ENCODE results near the gene PCDHGB7.
"Not testable (repeated sequence)": the region's sequence is repeated elsewhere in the genome, so short reads cannot be mapped to it uniquely, and the experiment has no call there.

The PCDHGB7 gene

DNA sequence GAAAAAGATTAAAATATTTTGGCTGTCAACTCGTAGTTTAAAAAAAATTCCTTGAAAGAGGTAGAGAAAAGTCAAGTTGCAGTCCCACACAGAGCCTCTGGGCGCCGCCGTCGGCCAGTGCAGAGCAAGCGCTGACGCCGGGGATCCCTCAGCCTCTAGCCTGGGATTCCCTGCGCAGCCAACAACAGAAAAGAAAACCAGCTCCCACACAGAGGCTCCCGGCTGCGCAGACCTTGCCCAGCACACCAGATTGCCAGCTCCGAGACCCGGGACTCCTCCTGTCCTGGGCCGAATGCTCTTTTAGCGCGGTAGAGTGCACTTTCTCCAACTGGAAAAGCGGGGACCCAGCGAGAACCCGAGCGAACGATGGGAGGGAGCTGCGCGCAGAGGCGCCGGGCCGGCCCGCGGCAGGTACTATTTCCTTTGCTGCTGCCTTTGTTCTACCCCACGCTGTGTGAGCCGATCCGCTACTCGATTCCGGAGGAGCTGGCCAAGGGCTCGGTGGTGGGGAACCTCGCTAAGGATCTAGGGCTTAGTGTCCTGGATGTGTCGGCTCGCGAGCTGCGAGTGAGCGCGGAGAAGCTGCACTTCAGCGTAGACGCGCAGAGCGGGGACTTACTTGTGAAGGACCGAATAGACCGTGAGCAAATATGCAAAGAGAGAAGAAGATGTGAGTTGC, at the start of gene PCDHGB7:
Gene PCDHGB7, plus strand, starts transcription at position 184 of the 679 bp plus-strand sequence. Its CDS starts 183 bp downstream, at position 367.
- DNase-seq (ENCODE audit: low spot score): peak; percentile 83
- TF ChIP-seq, protein P1, sequence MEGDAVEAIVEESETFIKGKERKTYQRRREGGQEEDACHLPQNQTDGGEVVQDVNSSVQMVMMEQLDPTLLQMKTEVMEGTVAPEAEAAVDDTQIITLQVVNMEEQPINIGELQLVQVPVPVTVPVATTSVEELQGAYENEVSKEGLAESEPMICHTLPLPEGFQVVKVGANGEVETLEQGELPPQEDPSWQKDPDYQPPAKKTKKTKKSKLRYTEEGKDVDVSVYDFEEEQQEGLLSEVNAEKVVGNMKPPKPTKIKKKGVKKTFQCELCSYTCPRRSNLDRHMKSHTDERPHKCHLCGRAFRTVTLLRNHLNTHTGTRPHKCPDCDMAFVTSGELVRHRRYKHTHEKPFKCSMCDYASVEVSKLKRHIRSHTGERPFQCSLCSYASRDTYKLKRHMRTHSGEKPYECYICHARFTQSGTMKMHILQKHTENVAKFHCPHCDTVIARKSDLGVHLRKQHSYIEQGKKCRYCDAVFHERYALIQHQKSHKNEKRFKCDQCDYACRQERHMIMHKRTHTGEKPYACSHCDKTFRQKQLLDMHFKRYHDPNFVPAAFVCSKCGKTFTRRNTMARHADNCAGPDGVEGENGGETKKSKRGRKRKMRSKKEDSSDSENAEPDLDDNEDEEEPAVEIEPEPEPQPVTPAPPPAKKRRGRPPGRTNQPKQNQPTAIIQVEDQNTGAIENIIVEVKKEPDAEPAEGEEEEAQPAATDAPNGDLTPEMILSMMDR (IDR thresholded peaks at IDR 0.05; ENCODE audit: extremely low read depth, insufficient read depth, missing control alignments): peak; percentile 92
- in situ Hi-C loops (cut with MboI; ENCODE audit: low pct_unique_long_range_greater_than_20kb, low sequenced_read_pairs, unreplicated experiment): loop anchor here (5.0 kb wide), 1 partner anchor 145 kb away; no protein-coding TSS in a partner anchor

DNA sequence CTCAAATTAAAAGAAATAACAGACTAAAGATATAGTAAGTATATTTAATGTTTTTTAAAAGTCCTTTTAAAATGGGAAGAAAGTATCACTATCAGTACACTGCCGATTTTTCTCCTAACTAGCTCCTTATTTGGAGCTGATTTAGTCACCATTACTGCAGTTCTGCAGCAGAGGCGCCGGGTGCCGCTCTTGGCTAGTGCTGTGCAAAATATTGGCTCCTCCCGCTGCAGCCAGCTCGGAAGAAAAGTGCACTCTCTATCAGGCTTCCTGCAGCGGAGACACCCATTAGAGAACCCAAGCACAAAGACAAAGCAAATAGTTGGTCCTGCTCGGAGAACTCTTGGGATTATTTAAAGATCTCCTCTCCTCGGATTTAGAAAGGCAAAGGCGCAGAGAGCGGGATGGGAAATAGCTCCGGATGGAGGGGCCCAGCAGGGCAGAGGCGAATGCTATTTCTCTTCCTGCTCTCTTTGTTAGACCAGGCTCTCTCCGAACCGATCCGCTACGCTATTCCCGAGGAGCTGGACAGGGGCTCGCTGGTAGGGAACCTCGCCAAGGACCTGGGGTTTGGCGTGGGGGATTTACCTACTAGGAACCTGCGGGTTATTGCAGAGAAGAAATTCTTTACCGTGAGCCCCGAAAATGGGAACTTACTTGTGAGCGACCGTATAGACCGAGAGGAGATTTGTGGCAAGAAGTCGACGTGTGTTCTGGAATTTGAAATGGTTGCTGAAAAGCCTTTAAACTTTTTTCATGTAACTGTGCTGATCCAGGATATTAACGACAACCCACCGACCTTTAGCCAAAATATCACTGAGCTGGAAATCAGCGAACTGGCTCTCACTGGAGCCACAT, 47.3 kb upstream of the PCDHGB7 start, which contains the start of gene PCDHGB3:
Gene PCDHGB3, plus strand, starts transcription at position 249 of the 855 bp plus-strand sequence. Its CDS starts 153 bp downstream, at position 402.
- in situ Hi-C loops (cut with MboI; ENCODE audit: low pct_unique_long_range_greater_than_20kb, low sequenced_read_pairs, unreplicated experiment): no loop called here
- DNase-seq (ENCODE audit: low spot score): peak; percentile 84
- TF ChIP-seq, protein P1 (IDR thresholded peaks at IDR 0.05; ENCODE audit: extremely low read depth, insufficient read depth, missing control alignments): peak; percentile 77

DNA sequence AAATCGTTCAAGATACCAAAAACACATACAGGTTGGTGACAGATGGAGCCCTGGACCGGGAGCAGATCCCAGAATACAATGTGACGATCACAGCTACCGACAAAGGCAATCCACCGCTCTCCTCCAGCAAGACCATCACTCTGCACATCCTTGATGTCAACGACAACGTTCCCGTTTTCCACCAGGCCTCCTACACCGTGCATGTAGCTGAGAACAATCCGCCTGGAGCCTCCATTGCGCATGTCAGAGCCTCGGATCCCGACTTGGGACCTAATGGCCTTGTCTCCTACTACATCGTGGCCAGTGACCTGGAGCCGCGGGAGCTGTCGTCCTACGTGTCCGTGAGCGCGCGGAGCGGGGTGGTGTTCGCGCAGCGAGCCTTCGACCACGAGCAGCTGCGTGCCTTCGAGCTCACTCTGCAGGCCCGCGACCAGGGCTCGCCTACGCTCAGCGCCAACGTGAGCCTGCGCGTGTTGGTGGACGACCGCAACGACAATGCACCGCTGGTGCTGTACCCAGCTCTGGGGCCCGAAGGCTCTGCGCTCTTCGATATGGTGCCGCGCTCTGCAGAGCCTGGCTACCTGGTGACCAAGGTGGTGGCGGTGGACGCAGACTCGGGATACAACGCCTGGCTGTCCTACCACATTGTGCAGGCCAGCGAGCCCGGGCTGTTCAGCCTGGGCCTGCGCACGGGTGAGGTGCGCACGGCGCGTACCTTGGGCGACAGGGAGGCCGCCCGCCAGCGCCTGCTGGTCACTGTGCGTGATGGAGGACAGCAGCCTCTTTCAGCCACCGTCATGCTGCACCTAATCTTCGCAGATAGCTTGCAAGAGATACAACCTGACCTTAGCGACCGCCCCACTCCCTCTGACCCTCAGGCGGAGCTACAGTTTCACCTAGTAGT, 45.7 kb upstream of the PCDHGB7 start:
- TF ChIP-seq, protein P1 (IDR thresholded peaks at IDR 0.05; ENCODE audit: extremely low read depth, insufficient read depth, missing control alignments): no peak
- DNase-seq (ENCODE audit: low spot score): no peak

DNA sequence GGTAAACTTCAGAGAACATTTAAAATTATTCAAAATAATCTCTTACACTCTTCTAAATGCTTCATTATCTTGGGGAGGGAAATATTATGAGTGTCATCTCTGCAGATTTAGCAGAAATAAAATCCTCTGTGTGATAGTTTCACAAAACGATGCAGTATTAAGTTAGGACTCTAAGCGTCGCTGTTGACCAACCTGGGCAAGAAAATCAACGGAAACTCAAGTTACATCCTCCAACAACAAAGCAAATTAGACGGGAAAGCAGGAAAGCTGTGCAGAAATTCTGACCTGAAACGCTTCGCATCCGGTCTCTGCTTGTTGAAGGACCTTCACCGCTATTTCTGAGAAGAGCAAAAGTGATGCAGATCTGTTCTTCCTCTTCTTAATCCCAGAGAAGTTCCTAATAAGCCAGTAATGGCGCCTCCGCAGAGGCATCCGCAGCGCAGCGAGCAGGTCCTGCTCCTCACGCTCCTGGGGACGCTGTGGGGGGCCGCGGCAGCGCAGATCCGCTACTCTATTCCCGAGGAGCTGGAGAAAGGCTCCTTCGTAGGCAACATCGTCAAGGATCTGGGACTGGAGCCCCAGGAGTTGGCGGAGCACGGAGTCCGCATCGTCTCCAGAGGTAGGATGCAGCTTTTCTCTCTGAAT, 43.7 kb upstream of the PCDHGB7 start, which contains the start of gene PCDHGA6:
Gene PCDHGA6, plus strand, starts transcription at position 219 of the 645 bp plus-strand sequence. Its CDS starts 193 bp downstream, at position 412.
- in situ Hi-C loops (cut with MboI; ENCODE audit: low pct_unique_long_range_greater_than_20kb, low sequenced_read_pairs, unreplicated experiment): no loop called here
- DNase-seq (ENCODE audit: low spot score): no peak

More for the DNA sequence above, 45.7 kb upstream of the PCDHGB7 start:
- in situ Hi-C loops (cut with MboI; ENCODE audit: low pct_unique_long_range_greater_than_20kb, low sequenced_read_pairs, unreplicated experiment): no loop called here

DNA sequence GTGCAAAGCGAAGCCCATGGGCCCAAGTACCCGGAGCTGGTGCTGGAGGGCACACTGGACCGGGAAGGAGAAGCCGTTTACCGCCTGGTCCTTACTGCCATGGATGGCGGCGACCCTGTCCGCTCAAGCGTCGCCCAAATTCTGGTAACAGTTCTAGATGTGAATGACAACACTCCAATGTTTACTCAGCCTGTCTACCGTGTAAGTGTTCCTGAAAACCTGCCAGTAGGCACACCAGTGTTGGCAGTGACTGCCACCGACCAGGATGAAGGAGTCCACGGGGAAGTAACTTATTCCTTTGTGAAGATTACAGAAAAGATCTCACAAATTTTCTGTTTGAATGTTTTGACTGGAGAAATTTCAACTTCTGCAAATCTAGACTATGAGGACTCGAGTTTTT, 42.9 kb upstream of the PCDHGB7 start:
- DNase-seq (ENCODE audit: low spot score): no peak
- in situ Hi-C loops (cut with MboI; ENCODE audit: low pct_unique_long_range_greater_than_20kb, low sequenced_read_pairs, unreplicated experiment): no loop called here
- TF ChIP-seq, protein P1 (IDR thresholded peaks at IDR 0.05; ENCODE audit: extremely low read depth, insufficient read depth, missing control alignments): no peak

More for the DNA sequence above, 43.7 kb upstream of the PCDHGB7 start, which contains the start of gene PCDHGA6:
- TF ChIP-seq, protein P1 (IDR thresholded peaks at IDR 0.05; ENCODE audit: extremely low read depth, insufficient read depth, missing control alignments): peak; percentile 30

DNA sequence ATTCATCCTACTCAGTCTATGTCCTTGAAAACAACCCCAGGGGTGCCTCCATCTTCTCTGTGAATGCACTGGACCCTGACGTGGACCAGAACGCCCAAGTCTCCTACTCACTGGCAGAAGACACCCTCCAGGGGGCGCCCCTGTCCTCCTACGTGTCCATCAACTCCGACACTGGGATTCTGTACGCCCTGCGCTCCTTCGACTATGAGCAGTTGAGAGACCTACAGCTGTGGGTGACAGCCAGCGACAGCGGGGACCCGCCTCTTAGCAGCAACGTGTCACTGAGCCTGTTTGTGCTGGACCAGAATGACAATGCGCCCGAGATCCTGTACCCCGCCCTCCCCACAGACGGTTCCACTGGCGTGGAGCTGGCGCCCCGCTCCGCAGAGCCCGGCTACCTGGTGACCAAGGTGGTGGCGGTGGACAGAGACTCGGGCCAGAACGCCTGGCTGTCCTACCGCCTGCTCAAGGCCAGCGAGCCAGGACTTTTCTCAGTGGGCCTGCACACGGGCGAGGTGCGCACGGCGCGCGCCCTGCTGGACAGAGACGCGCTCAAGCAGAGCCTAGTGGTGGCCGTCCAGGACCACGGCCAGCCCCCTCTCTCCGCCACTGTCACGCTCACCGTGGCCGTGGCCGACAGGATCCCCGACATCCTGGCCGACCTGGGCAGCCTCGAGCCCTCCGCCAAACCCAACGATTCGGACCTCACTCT, 41.9 kb upstream of the PCDHGB7 start:
- DNase-seq (ENCODE audit: low spot score); in situ Hi-C loops (cut with MboI; ENCODE audit: low pct_unique_long_range_greater_than_20kb, low sequenced_read_pairs, unreplicated experiment): not testable (repeated sequence)
